ENCODE data around the gene EFNA1.
A peak's percentile ranks its signal among the peaks of the same experiment; 100 is the strongest.

Gene EFNA1

GRCh38 chr1:155131856-155132255 lies 4.2 kb downstream of the EFNA1 start:
- Histone ChIP-seq H3K36me3 (ENCODE audit: control insufficient read depth in 1 of 2, insufficient read depth in 2 of 2, low read length in 2 of 2) (peaks cover 20 to 26% of the 10 kb centered on the region in 2 donors), H3K27ac (ENCODE audit: low read depth, low read length) (peak overlapping the region; percentile 96), H3K4me3 (ENCODE audit: low read depth in 1 of 2, low read length in 2 of 2) (peak overlapping the region; percentile 16 to 73), H3K9ac (ENCODE audit: low read depth in 1 of 2, low read length in 2 of 2) (peak overlapping the region; percentile 54 to 96), H3K27me3 (ENCODE audit: control insufficient read depth in 1 of 2, insufficient read depth in 2 of 2, low read length in 2 of 2) (no peaks in the 10 kb centered on the region), H3K9me3 (ENCODE audit: control insufficient read depth in 1 of 2, low read length in 2 of 2) (no peaks in the 10 kb centered on the region), H3K4me1 (ENCODE audit: control insufficient read depth in 1 of 2, insufficient read depth in 2 of 2, low read length in 2 of 2) (peaks cover 33 to 72% of the 10 kb centered on the region in 2 donors)

GRCh38 chr1:155133799-155134281 lies 6.2 kb downstream of the EFNA1 start:
- peaks cover 20 to 30% of the 10 kb centered on the region in 2 donors for H3K36me3 ChIP-seq (ENCODE audit: control insufficient read depth in 1 of 2, insufficient read depth in 2 of 2, low read length in 2 of 2)
- H3K9me3 ChIP-seq (ENCODE audit: control insufficient read depth in 1 of 2, low read length in 2 of 2) = no peaks in the 10 kb centered on the region
- H3K4me3 ChIP-seq (ENCODE audit: low read depth in 1 of 2, low read length in 2 of 2) = peak overlapping the region; percentile 77 to 87
- peak overlapping the region; percentile 98 for H3K27ac ChIP-seq (ENCODE audit: low read depth, low read length)
- H3K9ac ChIP-seq (ENCODE audit: low read depth in 1 of 2, low read length in 2 of 2) = peak overlapping the region; percentile 76 to 94
- H3K4me1 ChIP-seq (ENCODE audit: control insufficient read depth in 1 of 2, insufficient read depth in 2 of 2, low read length in 2 of 2) = peaks cover 49 to 71% of the 10 kb centered on the region in 2 donors
- H3K27me3 ChIP-seq (ENCODE audit: control insufficient read depth in 1 of 2, insufficient read depth in 2 of 2, low read length in 2 of 2) = no peaks in the 10 kb centered on the region

- Histone ChIP-seq H3K9ac (ENCODE audit: low read depth in 1 of 2, low read length in 2 of 2) (peak overlapping the region; percentile 76 to 94), H3K27ac (ENCODE audit: low read depth, low read length) (peak overlapping the region; percentile 98), H3K9me3 (ENCODE audit: control insufficient read depth in 1 of 2, low read length in 2 of 2) (no peaks in the 10 kb centered on the region), H3K27me3 (ENCODE audit: control insufficient read depth in 1 of 2, insufficient read depth in 2 of 2, low read length in 2 of 2) (no peaks in the 10 kb centered on the region), H3K36me3 (ENCODE audit: control insufficient read depth in 1 of 2, insufficient read depth in 2 of 2, low read length in 2 of 2) (peaks cover 20 to 30% of the 10 kb centered on the region in 2 donors), H3K4me3 (ENCODE audit: low read depth in 1 of 2, low read length in 2 of 2) (peak overlapping the region; percentile 77 to 87), H3K4me1 (ENCODE audit: control insufficient read depth in 1 of 2, insufficient read depth in 2 of 2, low read length in 2 of 2) (peaks cover 51 to 71% of the 10 kb centered on the region in 2 donors)
Observed at GRCh38 chr1:155134322-155134721, 6.6 kb downstream of the EFNA1 start.

GRCh38 chr1:155134880-155135414 lies 7.3 kb downstream of the EFNA1 start:
- H3K9me3 ChIP-seq (ENCODE audit: control insufficient read depth in 1 of 2, low read length in 2 of 2) = no peaks in the 10 kb centered on the region
- no peaks in the 10 kb centered on the region for H3K27me3 ChIP-seq (ENCODE audit: control insufficient read depth in 1 of 2, insufficient read depth in 2 of 2, low read length in 2 of 2)
- H3K4me3 ChIP-seq (ENCODE audit: low read depth in 1 of 2, low read length in 2 of 2) = peak overlapping the region; percentile 77 to 87
- peak overlapping the region; percentile 76 to 94 for H3K9ac ChIP-seq (ENCODE audit: low read depth in 1 of 2, low read length in 2 of 2)
- H3K36me3 ChIP-seq (ENCODE audit: control insufficient read depth in 1 of 2, insufficient read depth in 2 of 2, low read length in 2 of 2) = peaks cover 20 to 30% of the 10 kb centered on the region in 2 donors
- H3K27ac ChIP-seq (ENCODE audit: low read depth, low read length) = peak overlapping the region; percentile 98
- H3K4me1 ChIP-seq (ENCODE audit: control insufficient read depth in 1 of 2, insufficient read depth in 2 of 2, low read length in 2 of 2) = peaks cover 51 to 67% of the 10 kb centered on the region in 2 donors

GRCh38 chr1:155135415-155136028 lies 7.8 kb downstream of the EFNA1 start, which contains the start of gene SLC50A1:
Gene SLC50A1, plus strand, starts transcription at chr1:155135852. Its CDS starts 60 bp downstream, at chr1:155135912.
- H3K27me3 ChIP-seq (ENCODE audit: control insufficient read depth in 1 of 2, insufficient read depth in 2 of 2, low read length in 2 of 2) = no peaks in the 10 kb centered on the region
- H3K9me3 ChIP-seq (ENCODE audit: control insufficient read depth in 1 of 2, low read length in 2 of 2) = no peaks in the 10 kb centered on the region
- H3K4me1 ChIP-seq (ENCODE audit: control insufficient read depth in 1 of 2, insufficient read depth in 2 of 2, low read length in 2 of 2) = peaks cover 51 to 64% of the 10 kb centered on the region in 2 donors
- H3K27ac ChIP-seq (ENCODE audit: low read depth, low read length) = peak within 1 kb of the TSS; percentile 98
- peak within 1 kb of the TSS; percentile 77 to 87 for H3K4me3 ChIP-seq (ENCODE audit: low read depth in 1 of 2, low read length in 2 of 2)
- peak within 1 kb of the TSS; percentile 76 to 94 for H3K9ac ChIP-seq (ENCODE audit: low read depth in 1 of 2, low read length in 2 of 2)
- H3K36me3 ChIP-seq (ENCODE audit: control insufficient read depth in 1 of 2, insufficient read depth in 2 of 2, low read length in 2 of 2) = peaks cover 19 to 30% of the 10 kb centered on the region in 2 donors

GRCh38 chr1:155136748-155137147 lies 9.1 kb downstream of the EFNA1 start:
- Histone ChIP-seq H3K9ac (ENCODE audit: low read depth in 1 of 2, low read length in 2 of 2) (peak overlapping the region; percentile 76 to 80), H3K9me3 (ENCODE audit: control insufficient read depth in 1 of 2, low read length in 2 of 2) (no peaks in the 10 kb centered on the region), H3K4me1 (ENCODE audit: control insufficient read depth in 1 of 2, insufficient read depth in 2 of 2, low read length in 2 of 2) (peaks cover 44 to 53% of the 10 kb centered on the region in 2 donors), H3K27me3 (ENCODE audit: control insufficient read depth in 1 of 2, insufficient read depth in 2 of 2, low read length in 2 of 2) (no peaks in the 10 kb centered on the region), H3K36me3 (ENCODE audit: control insufficient read depth in 1 of 2, insufficient read depth in 2 of 2, low read length in 2 of 2) (peaks cover 7 to 25% of the 10 kb centered on the region in 2 donors), H3K4me3 (ENCODE audit: low read depth in 1 of 2, low read length in 2 of 2) (peak overlapping the region; percentile 77 to 87), H3K27ac (ENCODE audit: low read depth, low read length) (peak overlapping the region; percentile 58)

GRCh38 chr1:155137154-155137949 lies 9.7 kb downstream of the EFNA1 start:
- peak overlapping the region; percentile 58 for H3K27ac ChIP-seq (ENCODE audit: low read depth, low read length)
- H3K4me1 ChIP-seq (ENCODE audit: control insufficient read depth in 1 of 2, insufficient read depth in 2 of 2, low read length in 2 of 2) = peaks cover 42 to 49% of the 10 kb centered on the region in 2 donors
- no peaks in the 10 kb centered on the region for H3K9me3 ChIP-seq (ENCODE audit: control insufficient read depth in 1 of 2, low read length in 2 of 2)
- H3K27me3 ChIP-seq (ENCODE audit: control insufficient read depth in 1 of 2, insufficient read depth in 2 of 2, low read length in 2 of 2) = no peaks in the 10 kb centered on the region
- H3K4me3 ChIP-seq (ENCODE audit: low read depth in 1 of 2, low read length in 2 of 2) = peak overlapping the region; percentile 77 to 87
- H3K36me3 ChIP-seq (ENCODE audit: control insufficient read depth in 1 of 2, insufficient read depth in 2 of 2, low read length in 2 of 2) = peaks cover 5 to 22% of the 10 kb centered on the region in 2 donors
- peak overlapping the region; percentile 76 to 80 for H3K9ac ChIP-seq (ENCODE audit: low read depth in 1 of 2, low read length in 2 of 2)

GRCh38 chr1:155139895-155140629 lies 12.4 kb downstream of the EFNA1 start, which contains the start of gene DPM3:
Gene DPM3, minus strand, starts transcription at chr1:155140531. Its CDS starts 291 bp downstream, at chr1:155140240.
- Histone ChIP-seq H3K9me3 (ENCODE audit: control insufficient read depth in 1 of 2, low read length in 2 of 2) (no peaks in the 10 kb centered on the region), H3K9ac (ENCODE audit: low read depth in 1 of 2, low read length in 2 of 2) (peak within 1 kb of the TSS; percentile 95 to 100), H3K27me3 (ENCODE audit: control insufficient read depth in 1 of 2, insufficient read depth in 2 of 2, low read length in 2 of 2) (no peaks in the 10 kb centered on the region), H3K36me3 (ENCODE audit: control insufficient read depth in 1 of 2, insufficient read depth in 2 of 2, low read length in 2 of 2) (peaks cover 0 to 4% of the 10 kb centered on the region in 2 donors), H3K4me3 (ENCODE audit: low read depth in 1 of 2, low read length in 2 of 2) (peak within 1 kb of the TSS; percentile 81 to 96), H3K4me1 (ENCODE audit: control insufficient read depth in 1 of 2, insufficient read depth in 2 of 2, low read length in 2 of 2) (peaks cover 23 to 30% of the 10 kb centered on the region in 2 donors), H3K27ac (ENCODE audit: low read depth, low read length) (peak within 1 kb of the TSS; percentile 92)

- no peaks in the 10 kb centered on the region for H3K27me3 ChIP-seq (ENCODE audit: control insufficient read depth in 1 of 2, insufficient read depth in 2 of 2, low read length in 2 of 2)
- no peaks in the 10 kb centered on the region for H3K9me3 ChIP-seq (ENCODE audit: control insufficient read depth in 1 of 2, low read length in 2 of 2)
- peak overlapping the region in 1 of 2 donors; percentile 100 for H3K9ac ChIP-seq (ENCODE audit: low read depth in 1 of 2, low read length in 2 of 2)
- H3K36me3 ChIP-seq (ENCODE audit: control insufficient read depth in 1 of 2, insufficient read depth in 2 of 2, low read length in 2 of 2) = peaks cover 0 to 4% of the 10 kb centered on the region in 2 donors
- H3K4me3 ChIP-seq (ENCODE audit: low read depth in 1 of 2, low read length in 2 of 2) = peak overlapping the region; percentile 81 to 96
- H3K27ac ChIP-seq (ENCODE audit: low read depth, low read length) = no peak overlapping the region
- H3K4me1 ChIP-seq (ENCODE audit: control insufficient read depth in 1 of 2, insufficient read depth in 2 of 2, low read length in 2 of 2) = peaks cover 23 to 25% of the 10 kb centered on the region in 2 donors
Observed at GRCh38 chr1:155140630-155140953, 12.9 kb downstream of the EFNA1 start.
